NCI-H345 treated with DMSO at 0.1 percent for 48 hours (cell line): ENCODE data around the gene KCNK5.

ENCODE experiments used
- DNase-seq: peaks from one replicate; lab custom pipeline; 2025; ENCODE audit not compliant: unreplicated experiment; lab: John Stamatoyannopoulos, UW

The KCNK5 gene

DNA sequence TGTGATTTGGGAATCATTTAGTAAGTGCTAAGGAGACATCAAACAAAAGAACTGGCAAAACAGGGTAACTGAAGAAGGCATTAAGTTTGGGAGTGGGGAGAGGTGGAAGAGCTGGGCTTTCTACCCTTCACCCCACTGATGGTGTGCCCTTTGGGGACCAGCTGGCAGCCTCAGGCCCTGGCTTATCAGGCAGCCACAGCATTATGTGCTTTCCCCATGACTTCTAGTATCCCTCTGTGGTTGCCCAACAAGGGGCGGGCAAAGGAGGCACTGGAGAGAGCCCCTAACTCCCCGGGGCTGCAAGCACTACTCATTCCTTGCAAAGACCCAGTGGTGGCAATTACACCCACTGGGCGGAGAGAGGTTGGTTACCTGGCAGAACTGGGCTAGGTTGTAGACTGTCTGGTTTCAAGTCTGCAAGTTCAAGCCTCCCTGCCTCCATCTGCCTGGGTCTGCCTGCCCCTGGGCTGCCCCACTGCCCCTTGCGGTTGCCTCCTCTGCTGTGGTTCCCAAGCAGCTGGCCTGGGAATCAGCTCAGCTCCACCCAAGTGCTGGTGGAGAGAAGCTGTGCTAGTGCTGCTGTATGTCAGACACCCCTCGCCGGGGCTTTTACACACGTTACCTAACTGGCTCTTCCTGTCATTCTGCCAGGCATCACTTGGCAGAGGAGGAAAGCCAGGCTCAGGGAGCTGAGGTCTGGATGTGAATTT lies 29.9 kb downstream of the KCNK5 start:
- DNase-seq: no peak

- no peak for DNase-seq
These were observed 30.7 kb downstream of the KCNK5 start for GRCh38 chr6:39198528-39198927.

DNA sequence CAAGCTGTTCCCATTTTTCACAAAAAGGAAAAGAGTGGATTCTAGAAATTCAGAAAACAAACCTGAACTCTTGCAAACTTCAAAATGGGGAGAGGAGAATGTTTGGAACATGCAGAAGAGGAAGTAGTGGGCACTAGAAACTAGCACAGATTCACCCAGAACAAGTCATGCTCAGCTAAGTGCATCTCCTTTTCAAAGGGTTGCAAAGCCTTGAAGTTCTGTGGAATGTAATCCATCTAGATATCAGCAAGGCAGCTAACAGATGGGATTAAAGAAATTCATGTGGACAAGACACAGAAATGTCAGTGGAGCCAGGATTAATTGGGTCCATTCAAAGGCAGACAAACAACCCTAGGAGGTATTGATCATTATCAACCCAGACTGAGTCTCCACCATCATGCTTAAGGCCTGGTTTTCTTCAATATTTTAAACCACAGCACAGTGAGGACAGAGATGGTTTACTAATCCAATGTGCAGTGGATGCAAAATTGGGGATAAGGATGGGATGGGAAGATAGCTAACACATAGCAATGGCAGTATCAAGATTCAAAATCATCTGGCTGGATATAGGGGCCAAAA lies 31.3 kb downstream of the KCNK5 start:
- DNase-seq: no peak

- no peak for DNase-seq
These were observed 31.8 kb downstream of the KCNK5 start for GRCh38 chr6:39197521-39197920.

GRCh38 chr6:39196673-39197091 lies 32.6 kb downstream of the KCNK5 start:
- DNase-seq: no peak

DNA sequence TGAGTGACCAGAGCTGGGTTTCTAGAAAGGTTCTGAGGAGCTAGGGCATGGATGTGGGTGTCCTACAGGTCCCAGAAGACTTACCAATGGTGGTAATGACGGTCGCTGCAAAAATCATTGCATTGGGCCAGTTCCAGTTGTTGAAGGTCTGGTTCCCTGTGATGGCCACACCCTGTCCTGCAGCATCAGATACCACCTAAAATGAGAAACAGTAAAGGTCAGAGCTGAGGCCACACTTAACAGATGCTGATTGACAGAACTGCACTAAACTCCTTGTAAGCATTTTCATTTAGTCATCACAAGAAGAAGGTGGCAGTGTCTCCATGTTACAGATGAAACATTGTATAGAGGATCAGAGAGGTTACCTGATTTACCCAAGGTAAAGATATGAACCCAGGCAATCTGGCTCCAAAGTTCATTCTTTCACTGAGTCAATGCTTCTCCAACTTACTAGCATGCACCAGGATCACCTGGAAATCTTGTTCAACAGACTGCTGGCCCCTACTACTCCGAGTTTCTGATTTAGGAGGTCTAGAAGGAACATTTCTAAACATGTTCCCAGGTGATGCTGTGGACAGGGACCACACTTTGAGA lies 33.4 kb downstream of the KCNK5 start:
- DNase-seq: no peak

- DNase-seq: no peak
These were observed 34.8 kb downstream of the KCNK5 start for GRCh38 chr6:39194466-39194865.

DNA sequence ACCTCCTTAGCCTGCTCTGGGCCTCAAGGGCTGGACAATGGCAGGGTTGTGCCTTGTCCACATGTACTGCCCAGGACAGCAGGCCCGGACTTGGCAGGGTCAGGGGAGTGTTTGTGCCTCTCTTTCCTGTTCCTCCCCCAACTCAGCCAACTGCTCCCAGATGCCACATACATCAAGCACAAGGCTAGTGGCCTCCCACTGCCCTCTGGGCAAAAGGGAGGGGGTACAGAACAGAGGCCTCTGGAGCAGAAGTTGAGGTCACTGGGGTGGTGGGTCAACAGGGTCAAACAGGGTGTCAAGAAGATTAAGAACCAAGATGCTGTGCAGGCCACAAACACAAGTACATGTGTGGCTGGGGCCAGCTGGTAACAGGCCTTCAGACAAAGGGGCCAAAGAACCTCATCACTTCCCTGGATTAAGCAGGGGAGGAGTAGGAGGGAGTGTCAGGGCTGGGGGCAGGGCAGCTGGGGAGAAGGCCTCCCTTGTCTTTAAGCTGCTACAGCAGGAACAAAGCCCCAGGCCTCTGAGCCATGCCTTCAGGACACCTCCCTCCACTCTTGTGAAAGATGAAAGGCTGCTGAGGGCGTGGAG lies 36.0 kb downstream of the KCNK5 start:
- no peak for DNase-seq

GRCh38 chr6:39192736-39193135 lies 36.5 kb downstream of the KCNK5 start:
- no peak for DNase-seq

DNA sequence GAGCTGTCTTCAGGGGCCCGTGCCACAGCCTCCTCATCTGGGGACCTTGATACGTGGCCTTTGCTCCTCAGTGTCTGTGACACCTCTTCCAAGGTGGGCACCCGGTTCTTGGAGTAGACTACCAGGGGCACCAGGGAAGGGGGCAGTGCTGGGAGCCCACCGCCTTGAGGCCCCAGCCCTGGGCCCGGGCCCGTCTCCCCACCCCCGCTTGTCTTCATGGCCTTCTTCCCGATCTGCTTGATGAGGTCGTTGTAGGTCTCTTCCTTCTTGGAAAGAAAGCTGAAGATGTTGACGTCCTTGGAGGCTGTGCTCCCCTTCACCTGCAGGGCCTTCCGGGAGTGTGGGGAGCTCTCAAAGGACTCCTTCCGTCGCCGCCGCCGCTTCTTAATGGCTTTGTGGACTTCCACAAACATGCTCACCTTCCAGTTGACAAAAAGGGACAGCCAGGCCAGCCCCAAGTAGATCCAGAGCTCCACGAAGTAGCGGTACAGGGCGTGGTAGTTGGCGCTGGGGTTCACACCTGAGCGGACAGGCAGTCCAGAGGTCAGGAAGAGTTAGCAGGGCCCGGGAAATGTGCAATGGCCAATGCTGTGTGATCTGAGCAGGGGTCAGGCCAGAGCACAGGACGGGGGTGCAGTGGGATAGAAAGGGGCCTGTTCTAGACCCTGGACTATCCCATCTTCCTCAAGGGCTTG lies 37.9 kb downstream of the KCNK5 start:
- DNase-seq: no peak

DNA sequence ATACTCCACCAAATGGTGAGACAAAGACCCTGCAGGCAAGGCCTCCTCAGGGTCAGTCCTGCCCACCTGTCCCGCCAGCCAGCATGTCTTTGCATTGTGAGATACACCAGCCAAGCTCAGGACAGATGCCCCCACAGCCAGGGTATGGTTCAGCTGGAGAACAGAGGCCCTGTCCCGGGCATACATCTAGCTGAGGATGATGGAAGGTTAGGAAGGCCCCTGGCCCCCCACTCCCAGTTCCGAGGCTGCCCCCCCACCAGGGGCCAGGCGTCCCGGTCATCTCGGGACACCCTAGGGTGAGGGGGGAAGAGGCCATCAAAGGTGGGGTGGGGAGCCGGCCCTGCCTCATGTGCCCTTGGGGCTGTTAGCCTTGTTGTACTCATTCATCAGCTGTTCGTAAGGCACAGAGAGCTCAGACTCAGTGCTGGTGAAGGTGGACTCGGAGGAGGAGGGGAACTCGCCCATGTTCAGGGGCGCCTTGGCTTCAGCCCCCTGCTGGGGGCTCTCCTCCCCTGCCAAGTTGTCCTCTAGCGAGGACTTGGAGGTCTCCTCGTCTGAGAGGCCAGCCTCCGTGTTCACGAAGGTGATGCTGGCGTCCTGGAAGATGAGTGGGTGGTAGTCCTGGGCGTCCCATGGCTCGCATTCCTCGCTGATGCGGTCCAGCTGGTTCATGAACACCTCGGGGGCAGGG lies 38.6 kb downstream of the KCNK5 start:
- DNase-seq: no peak

GRCh38 chr6:39189915-39190544 lies 39.2 kb downstream of the KCNK5 start:
- DNase-seq: no peak

GRCh38 chr6:39189131-39189530 lies 40.1 kb downstream of the KCNK5 start:
- DNase-seq: no peak

DNA sequence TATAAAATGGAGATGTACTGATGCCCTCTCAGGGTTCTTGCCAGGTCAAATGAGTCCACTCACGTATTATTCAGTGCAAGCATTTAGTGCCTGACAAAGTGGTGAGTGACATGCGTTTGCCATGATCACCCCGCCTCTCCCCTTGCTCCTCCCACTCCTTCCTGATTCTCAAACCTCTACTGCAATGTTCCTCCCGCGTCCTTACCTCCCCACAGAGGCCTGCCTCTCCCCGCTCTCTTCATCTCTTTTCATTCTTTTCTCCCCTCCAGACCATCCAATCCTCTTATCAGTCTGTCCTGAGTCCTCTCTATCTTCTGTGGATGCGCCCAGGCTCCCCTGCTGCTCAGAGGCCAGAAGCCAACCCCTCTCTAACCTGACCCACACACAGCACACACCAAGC lies 40.7 kb downstream of the KCNK5 start:
- DNase-seq: no peak

- no peak for DNase-seq
These were observed 41.2 kb downstream of the KCNK5 start for GRCh38 chr6:39188098-39188450.

- DNase-seq: no peak
These were observed 44.2 kb downstream of the KCNK5 start for GRCh38 chr6:39184906-39185580.

DNA sequence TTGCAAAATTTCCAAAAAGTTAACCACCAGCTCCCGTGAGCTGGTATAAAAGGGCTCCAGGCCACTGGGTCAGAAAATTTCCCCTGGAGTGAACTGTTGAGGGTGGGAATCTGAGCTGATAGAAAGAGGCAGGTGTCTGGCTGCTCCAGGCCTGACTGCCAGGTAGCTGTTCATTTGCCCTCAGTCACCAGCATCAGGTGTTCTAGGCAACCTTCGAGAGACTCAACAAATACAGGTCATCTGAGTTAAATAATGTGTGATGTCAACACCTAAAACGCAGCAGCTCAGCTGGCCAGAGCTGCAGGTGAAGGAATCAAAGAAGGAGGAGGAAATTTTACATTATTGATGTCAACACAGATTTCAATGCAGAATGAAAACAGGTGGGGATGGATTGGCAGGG lies 46.7 kb downstream of the KCNK5 start:
- DNase-seq: no peak

DNA sequence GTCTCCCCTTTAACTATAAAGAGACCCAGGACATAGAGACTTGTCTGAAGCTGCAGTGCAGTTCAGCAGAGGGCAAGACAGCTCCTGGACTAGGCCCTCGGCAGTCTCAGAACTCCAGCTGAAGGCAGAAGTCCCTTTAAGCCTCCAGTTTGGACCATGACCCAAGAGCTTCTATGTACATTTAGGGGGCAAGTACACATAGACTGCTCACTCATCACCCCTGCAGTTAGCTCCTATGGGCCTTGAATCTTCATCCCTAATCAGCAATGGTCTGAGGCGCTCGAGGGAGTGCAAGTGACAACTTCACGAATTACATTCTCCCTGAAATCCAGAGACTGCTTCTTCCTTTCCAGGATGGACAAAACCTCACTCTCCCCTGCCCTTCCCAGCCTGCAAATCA lies 47.4 kb downstream of the KCNK5 start:
- DNase-seq: no peak

DNA sequence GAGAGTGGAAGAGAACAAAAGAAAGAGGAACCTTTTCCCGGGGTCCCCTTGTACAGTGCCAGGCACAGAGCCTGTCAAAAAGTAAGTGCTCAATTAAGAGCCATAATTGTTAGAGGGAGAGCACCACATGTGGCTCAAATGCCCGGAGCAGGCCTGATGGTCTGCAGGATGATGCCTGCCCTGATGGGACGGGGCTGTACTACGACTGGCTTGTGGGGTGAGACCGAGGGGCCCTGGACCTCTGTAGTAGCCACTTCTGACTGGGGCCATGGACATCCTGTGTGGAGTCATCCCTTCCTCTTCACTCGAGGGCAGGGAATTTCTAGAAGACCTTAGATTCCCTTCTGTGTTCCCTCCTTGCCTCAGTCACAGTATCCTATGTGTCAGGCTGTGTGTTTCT lies 47.9 kb downstream of the KCNK5 start:
- no peak for DNase-seq

DNA sequence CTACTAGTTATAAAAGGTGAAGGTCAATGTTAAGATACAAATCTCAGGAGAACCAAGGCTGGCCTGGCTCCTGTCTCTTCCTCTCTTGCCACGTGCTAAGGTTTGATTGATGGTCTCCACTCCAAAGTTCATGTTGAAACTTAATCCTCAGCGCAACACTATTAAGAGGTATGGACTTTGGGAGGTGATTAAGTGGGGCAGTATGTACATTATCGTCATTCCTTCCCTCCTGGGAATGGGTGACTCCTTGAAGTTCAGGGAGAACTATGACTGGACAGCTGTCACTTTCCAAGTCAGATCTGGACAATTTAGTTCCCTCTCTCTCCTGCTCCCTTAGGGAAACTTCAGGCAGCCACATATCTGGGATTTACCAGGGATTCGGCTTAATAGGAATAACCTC lies 50.5 kb downstream of the KCNK5 start:
- no peak for DNase-seq
